ENCODE results near the gene GPC3.
"Not testable (repeated sequence)": the region's sequence is repeated elsewhere in the genome, so short reads cannot be mapped to it uniquely, and the experiment has no call there.

GPC3 gene

DNA sequence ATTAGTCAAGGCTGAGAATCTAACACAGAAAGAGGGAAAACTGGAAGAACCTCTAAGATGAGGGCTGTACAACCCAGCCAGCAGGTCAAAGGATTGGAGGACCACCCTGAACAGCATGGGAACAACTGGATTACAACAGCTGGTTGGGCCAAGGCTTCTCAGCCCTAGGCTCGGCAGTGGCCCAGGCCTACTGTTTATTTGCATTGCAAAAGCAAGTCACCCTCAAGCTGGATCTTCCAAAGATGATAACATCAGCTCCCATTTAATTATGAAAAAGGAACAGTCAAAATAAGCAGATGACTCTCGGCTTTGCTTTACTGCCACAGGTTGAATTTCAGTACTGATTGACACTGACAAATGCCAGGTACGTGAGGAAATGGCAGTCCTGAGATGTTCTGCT, 61.8 kb downstream of the GPC3 start:
- no peak for DNase-seq

- no peak for DNase-seq
These were observed 62.3 kb downstream of the GPC3 start for GRCh38 chrX:133923113-133923512.

GRCh38 chrX:133922390-133922771, 63.0 kb downstream of the GPC3 start:
- DNase-seq: no peak

GRCh38 chrX:133921764-133922389, 63.5 kb downstream of the GPC3 start:
- DNase-seq: no peak

GRCh38 chrX:133921086-133921485, 64.3 kb downstream of the GPC3 start:
- DNase-seq: no peak

DNA sequence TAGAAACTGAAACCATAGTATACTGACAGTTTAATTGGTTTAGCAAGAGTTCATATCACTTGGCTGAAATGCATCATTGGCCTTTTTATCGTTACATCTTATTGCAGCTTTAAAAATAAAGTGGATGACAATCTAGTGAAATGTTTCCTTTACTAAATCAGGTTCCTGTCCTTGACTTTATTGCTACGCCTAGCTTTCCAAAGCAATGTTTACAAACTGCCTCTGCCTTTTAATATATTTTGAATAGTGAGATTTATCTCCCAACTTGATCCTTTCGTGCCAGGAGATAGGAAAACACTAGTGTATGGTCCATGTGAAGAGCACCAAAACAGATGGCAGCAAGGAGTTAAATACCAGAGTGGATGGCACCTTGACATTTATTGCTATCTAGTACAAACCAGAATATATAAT, 67.0 kb downstream of the GPC3 start:
- no peak for DNase-seq

DNA sequence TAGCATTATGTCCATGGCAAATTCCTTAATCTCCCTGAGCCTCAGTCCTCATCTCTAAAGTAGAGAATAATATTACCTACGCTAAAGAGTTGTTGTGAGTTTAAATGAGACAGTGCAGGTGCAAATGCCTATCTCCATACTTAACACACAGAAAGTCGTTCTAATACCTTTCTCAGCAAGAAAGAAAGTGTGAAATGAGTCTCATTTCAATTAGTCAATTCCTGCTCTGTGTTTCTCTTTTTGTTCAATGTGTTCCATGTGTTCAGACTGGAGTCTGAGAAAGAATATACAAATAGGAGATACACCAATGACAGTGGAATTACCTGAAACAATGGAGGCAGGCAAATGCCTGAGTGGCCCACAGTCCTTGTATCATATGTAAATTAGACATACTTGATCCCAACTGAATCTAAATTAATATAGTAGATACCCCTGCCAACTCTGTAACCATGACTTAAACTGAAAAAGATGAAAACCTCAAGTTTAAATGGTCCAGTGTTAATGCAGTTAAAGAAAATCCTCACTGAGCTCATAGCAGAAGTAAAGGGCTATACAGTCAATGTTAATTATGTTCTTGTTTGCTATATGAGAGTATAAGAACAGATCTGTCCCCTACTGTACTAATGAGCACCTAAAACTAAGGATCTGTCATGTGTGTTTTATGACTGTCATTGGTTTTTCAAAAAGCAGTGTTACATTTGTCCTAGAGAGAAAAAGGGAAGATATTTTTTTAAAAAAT, 68.2 kb downstream of the GPC3 start:
- no peak for DNase-seq

- DNase-seq: no peak
These were observed 71.6 kb downstream of the GPC3 start for GRCh38 chrX:133913658-133914388.

- no peak for DNase-seq
These were observed 72.4 kb downstream of the GPC3 start for GRCh38 chrX:133913009-133913408.

DNA sequence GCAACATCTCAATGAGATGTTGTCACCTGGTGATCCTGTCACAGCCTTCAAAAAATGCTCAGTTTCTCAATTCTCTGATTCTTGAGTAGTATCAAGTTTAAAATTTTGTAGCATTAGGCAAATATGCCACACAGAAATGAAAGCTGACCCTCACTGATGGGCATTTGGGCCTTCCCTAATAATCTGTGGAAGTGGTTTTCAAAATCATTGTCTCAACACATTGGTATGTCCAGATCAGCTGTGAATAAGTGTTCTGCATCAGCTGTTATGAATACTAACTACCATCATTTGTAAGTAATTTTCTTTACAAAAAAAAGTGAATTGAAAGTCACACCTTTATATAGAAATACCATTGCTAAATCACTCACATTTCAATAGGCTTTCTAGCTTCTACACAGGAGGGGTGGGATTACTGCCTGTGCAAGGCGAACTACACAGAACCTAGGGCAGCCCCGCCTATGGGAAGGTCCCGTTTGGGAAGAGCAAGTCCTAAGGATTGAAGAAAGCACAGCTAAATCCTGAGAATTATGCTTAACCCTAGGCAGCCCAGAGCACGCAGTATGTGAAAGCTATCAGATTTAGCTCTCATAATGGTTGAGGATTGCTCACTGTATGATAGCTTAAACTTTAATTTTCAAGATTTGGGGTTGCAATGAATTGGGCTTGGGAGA, 73.4 kb downstream of the GPC3 start:
- no peak for DNase-seq

- no peak for DNase-seq
These were observed 74.9 kb downstream of the GPC3 start for GRCh38 chrX:133910539-133910938.

GRCh38 chrX:133909888-133910287, 75.5 kb downstream of the GPC3 start:
- DNase-seq: no peak

GRCh38 chrX:133908223-133908955, 77.0 kb downstream of the GPC3 start:
- no peak for DNase-seq

GRCh38 chrX:133907606-133908005, 77.8 kb downstream of the GPC3 start:
- DNase-seq: no peak

- no peak for DNase-seq
These were observed 80.1 kb downstream of the GPC3 start for GRCh38 chrX:133905305-133905704.

DNA sequence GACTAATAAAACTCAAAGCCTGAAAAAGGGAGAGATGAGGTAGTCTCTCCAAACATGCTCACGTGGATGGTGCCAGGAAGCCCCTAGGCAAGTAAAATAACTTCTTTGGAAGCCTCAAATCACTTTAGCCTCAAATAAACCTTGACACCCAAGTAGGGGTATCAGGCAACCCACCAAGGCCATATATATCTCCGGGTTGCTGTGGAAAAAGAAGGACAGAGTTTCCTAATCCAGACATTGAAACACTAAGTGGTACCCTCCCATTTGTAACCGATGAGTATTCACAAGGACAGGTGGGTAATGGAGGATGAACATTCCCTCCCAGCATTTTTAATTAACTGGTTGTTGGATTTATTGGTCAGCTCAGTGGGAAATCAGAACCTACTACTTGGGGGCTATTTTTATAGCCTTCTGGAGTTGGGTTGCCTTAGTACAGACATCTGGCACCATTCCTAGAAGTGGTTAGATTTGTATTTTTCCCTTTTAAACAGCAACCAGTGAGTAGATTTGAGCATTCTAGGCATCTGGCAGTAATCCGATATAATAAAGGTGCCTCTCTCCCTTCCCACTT, 87.7 kb downstream of the GPC3 start:
- DNase-seq: no peak

GRCh38 chrX:133892337-133892736, 93.1 kb downstream of the GPC3 start:
- no peak for DNase-seq

- DNase-seq: no peak
These were observed 96.4 kb downstream of the GPC3 start for GRCh38 chrX:133888984-133889383.

GRCh38 chrX:133888084-133888483, 97.3 kb downstream of the GPC3 start:
- not testable (repeated sequence) for DNase-seq

- no peak for DNase-seq
These were observed 100.7 kb downstream of the GPC3 start for GRCh38 chrX:133884430-133885394.

DNA sequence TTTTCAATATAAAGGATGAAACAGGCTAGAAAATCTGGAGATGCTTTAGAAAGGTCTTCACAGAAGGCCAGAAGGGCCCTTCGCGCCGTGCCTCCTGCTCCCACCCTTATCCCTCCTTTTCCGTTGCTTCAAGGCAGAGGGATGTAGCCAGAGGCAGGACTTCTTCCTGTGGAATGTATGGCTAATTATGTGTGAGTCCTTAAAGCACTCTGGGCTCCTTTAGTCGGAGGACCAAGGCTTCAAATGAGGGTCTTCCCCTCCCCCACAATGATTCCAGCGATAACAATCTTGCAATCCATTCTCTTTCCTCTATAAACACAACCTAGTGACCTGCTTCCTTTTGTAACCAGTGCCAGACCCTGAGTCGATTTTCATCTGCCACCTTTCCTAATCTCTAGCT, 103.5 kb downstream of the GPC3 start:
- no peak for DNase-seq

Measured in left hindlimb (tissue), 1 donor.